Esophagus squamous epithelium (tissue), 5 donors: ENCODE data around the gene ITSN1. TPM values are rescaled to one million over a fixed set of nuclear protein-coding genes. Genes with fewer than 3 reads are reported as not detected.

Experiments used
- DNase-seq: peaks from one replicate; lab custom pipeline; 2025; lab: John Stamatoyannopoulos, UW
- H3K27ac ChIP-seq, 4 donors: fragments of 200-600 bp; sonication (generic); one replicate each; pipeline ENCODE4 v1.5.1; 2016 to 2019; ENCODE audit warnings: mild to moderate bottlenecking in 1 of 4
- H3K27me3 ChIP-seq, 4 donors: fragments of 200-600 bp; sonication (generic); 1 replicate in 3 of 4; 2 replicates in 1 of 4; pipeline versions ENCODE4 v1.5.1 to v1.6.0; 2017 to 2021; ENCODE audit warnings: antibody characterized with exemption in 1 of 4
- H3K36me3 ChIP-seq, 3 donors: fragments of 200-600 bp; sonication (generic); one replicate each; pipeline ENCODE4 v1.5.1; 2016 to 2019
- H3K4me1 ChIP-seq, 3 donors: fragments of 200-600 bp; sonication (generic); one replicate each; pipeline ENCODE4 v1.5.1; 2017 to 2019
- H3K4me3 ChIP-seq, 4 donors: fragments of 200-600 bp; sonication (generic); 1 replicate in 3 of 4; 2 replicates in 1 of 4; pipeline ENCODE4 v1.5.1; 2016 to 2019; ENCODE audit warnings: mild to moderate bottlenecking in 2 of 4, moderate library complexity in 1 of 4
- H3K9me3 ChIP-seq, 3 donors: fragments of 200-600 bp; sonication (generic); one replicate each; pipeline ENCODE4 v1.5.1; 2016 to 2019
- POLR2A ChIP-seq, 4 donors: fragments of 450-650 bp; IDR thresholded peaks; one replicate each; pipeline ENCODE4 v1.6.1; 2017; ENCODE audit warnings: antibody characterized with exemption in 4 of 4, mild to moderate bottlenecking in 4 of 4, moderate library complexity in 3 of 4
- WGBS, 2 donors: methylation state at CpG; one replicate each; pipeline ENCODE4 v1.1.5; 2018; 5-methylcytosine and 5-hydroxymethylcytosine counted together
- intact Hi-C: fragments of 100-400 bp; cut with DNase I; formaldehyde crosslinking; loops from one replicate; pipeline ENCODE4 v1.15.0; 2022
- total RNA-seq, 4 donors: library from RNA; depleted of rRNA; stranded (reverse); fragments of >200 nt; gene quantifications; one replicate each; pipeline ENCODE4 v1.1.0, GENCODE V29; 2016
- TF ChIP-seq, protein P1 (sequence below), 6 experiments: fragments of 450-650 bp in 4 of 6; fragments of 200-600 bp in 2 of 6; sonication (generic) in 2 of 6; IDR thresholded peaks; one replicate each; pipeline ENCODE4 v1.5.1; 2016 to 2019; ENCODE audit warnings: antibody characterized with exemption in 6 of 6, mild to moderate bottlenecking in 4 of 6, moderate library complexity in 4 of 6
- donor health status: DM: yes; HTN: yes; CAD: no.

The ITSN1 gene
- total RNA-seq, 4 donors from 2014 or later, result 9.5 to 27.1 (median 11.6) TPM

- H3K4me3 ChIP-seq, result no peak overlapping the region
- H3K9me3 ChIP-seq, result no peaks in the 10 kb centered on the region
- intact Hi-C loops, result no loop called here
- peaks cover 0 to 42% (median 9%) of the 10 kb centered on the region in 3 donors for H3K4me1 ChIP-seq
- H3K36me3 ChIP-seq, result peaks cover 0 to 65% (median 0%) of the 10 kb centered on the region in 3 donors
- WGBS, 2 donors, result 77 to 81% methylated on average over 3 to 4 of the region's 4 CpGs
- DNase-seq, result no peak
- H3K27me3 ChIP-seq, result no peaks in the 10 kb centered on the region
- peak overlapping the region in 3 of 4 donors; percentile 16 to 63 (median 55) for H3K27ac ChIP-seq
- TF ChIP-seq, protein P1, sequence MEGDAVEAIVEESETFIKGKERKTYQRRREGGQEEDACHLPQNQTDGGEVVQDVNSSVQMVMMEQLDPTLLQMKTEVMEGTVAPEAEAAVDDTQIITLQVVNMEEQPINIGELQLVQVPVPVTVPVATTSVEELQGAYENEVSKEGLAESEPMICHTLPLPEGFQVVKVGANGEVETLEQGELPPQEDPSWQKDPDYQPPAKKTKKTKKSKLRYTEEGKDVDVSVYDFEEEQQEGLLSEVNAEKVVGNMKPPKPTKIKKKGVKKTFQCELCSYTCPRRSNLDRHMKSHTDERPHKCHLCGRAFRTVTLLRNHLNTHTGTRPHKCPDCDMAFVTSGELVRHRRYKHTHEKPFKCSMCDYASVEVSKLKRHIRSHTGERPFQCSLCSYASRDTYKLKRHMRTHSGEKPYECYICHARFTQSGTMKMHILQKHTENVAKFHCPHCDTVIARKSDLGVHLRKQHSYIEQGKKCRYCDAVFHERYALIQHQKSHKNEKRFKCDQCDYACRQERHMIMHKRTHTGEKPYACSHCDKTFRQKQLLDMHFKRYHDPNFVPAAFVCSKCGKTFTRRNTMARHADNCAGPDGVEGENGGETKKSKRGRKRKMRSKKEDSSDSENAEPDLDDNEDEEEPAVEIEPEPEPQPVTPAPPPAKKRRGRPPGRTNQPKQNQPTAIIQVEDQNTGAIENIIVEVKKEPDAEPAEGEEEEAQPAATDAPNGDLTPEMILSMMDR (IDR thresholded peaks at IDR 0.05), result no peak
- no peak for TF ChIP-seq POLR2A (IDR thresholded peaks at IDR 0.05)
Measured at GRCh38 chr21:33828083-33828482, 185.8 kb downstream of the ITSN1 start.

GRCh38 chr21:33828577-33828976 is 186.3 kb downstream of the ITSN1 start:
- Histone ChIP-seq H3K4me1 (peaks cover 0 to 42% (median 9%) of the 10 kb centered on the region in 3 donors), H3K27ac (no peak overlapping the region), H3K27me3 (no peaks in the 10 kb centered on the region), H3K4me3 (no peak overlapping the region), H3K9me3 (no peaks in the 10 kb centered on the region), H3K36me3 (peaks cover 0 to 64% (median 0%) of the 10 kb centered on the region in 3 donors)
- intact Hi-C loops, result no loop called here
- WGBS, 2 donors, result 75 to 90% methylated on average over 4 of the region's 4 CpGs
- TF ChIP-seq, protein P1 (IDR thresholded peaks at IDR 0.05), result no peak
- no peak for DNase-seq

GRCh38 chr21:33829844-33830243 is 187.5 kb downstream of the ITSN1 start:
- peaks cover 0 to 37% (median 9%) of the 10 kb centered on the region in 3 donors for H3K4me1 ChIP-seq
- no peak overlapping the region for H3K27ac ChIP-seq
- TF ChIP-seq, protein P1 (IDR thresholded peaks at IDR 0.05), result no peak
- no peak for TF ChIP-seq POLR2A (IDR thresholded peaks at IDR 0.05)
- no peaks in the 10 kb centered on the region for H3K27me3 ChIP-seq
- no peak for DNase-seq
- H3K36me3 ChIP-seq, result peaks cover 0 to 60% (median 0%) of the 10 kb centered on the region in 3 donors
- intact Hi-C loops, result no loop called here
- no peaks in the 10 kb centered on the region for H3K9me3 ChIP-seq
- no peak overlapping the region for H3K4me3 ChIP-seq
- 90 to 94% methylated on average over 9 of the region's 9 CpGs for WGBS, 2 donors

GRCh38 chr21:33831962-33832659 is 189.8 kb downstream of the ITSN1 start:
- 86 to 92% methylated on average over 17 of the region's 17 CpGs for WGBS, 2 donors
- no peaks in the 10 kb centered on the region for H3K9me3 ChIP-seq
- H3K36me3 ChIP-seq, result peaks cover 0 to 83% (median 0%) of the 10 kb centered on the region in 3 donors
- TF ChIP-seq, protein P1 (IDR thresholded peaks at IDR 0.05), result no peak
- TF ChIP-seq POLR2A (IDR thresholded peaks at IDR 0.05), result no peak
- no peak overlapping the region for H3K27ac ChIP-seq
- DNase-seq, result no peak
- H3K4me3 ChIP-seq, result no peak overlapping the region
- peaks cover 0 to 21% (median 5%) of the 10 kb centered on the region in 3 donors for H3K4me1 ChIP-seq
- no peaks in the 10 kb centered on the region for H3K27me3 ChIP-seq
- intact Hi-C loops, result no loop called here

- Histone ChIP-seq H3K27ac (no peak overlapping the region), H3K27me3 (no peaks in the 10 kb centered on the region), H3K4me3 (no peak overlapping the region), H3K36me3 (peaks cover 0 to 83% (median 0%) of the 10 kb centered on the region in 3 donors), H3K9me3 (no peaks in the 10 kb centered on the region), H3K4me1 (no peaks in the 10 kb centered on the region)
- TF ChIP-seq, protein P1 (IDR thresholded peaks at IDR 0.05), result no peak
- no peak for TF ChIP-seq POLR2A (IDR thresholded peaks at IDR 0.05)
- 87 to 93% methylated on average over 5 of the region's 5 CpGs for WGBS, 2 donors
- DNase-seq, result no peak
- intact Hi-C loops, result no loop called here
Measured at GRCh38 chr21:33834801-33835500, 192.7 kb downstream of the ITSN1 start.
